ENCODE results near the gene RTL10.

Gene RTL10

GRCh38 chr22:19873138-19873959, 18.7 kb upstream of the RTL10 start:
- Histone ChIP-seq H4K20me1 (ENCODE audit: low read depth, low read length) (no peaks in the 10 kb centered on the region), H3K4me2 (ENCODE audit: low read depth, low read length, poor library complexity, severe bottlenecking) (no peak overlapping the region), H3K9me2 (replicated peaks; ENCODE audit: insufficient read depth, low read length) (no peaks in the 10 kb centered on the region), H3F3A (ENCODE audit: insufficient read depth) (no peaks in the 10 kb centered on the region), H3K9ac (ENCODE audit: low read length) (no peak overlapping the region), H3K9me3 (ENCODE audit: insufficient read depth, low read length) (no peaks in the 10 kb centered on the region), H3K79me2 (ENCODE audit: insufficient read depth, low read length) (no peaks in the 10 kb centered on the region), H3K36me3 (ENCODE audit: low read length) (no peaks in the 10 kb centered on the region), H3K27ac (ENCODE audit: low read depth, low read length) (no peak overlapping the region), H3K27me3 (ENCODE audit: low read length) (no peaks in the 10 kb centered on the region), H3K4me3 (ENCODE audit: insufficient read depth, low read length, poor library complexity, severe bottlenecking) (no peak overlapping the region), H2AFZ (ENCODE audit: low read depth, low read length, severe bottlenecking) (no peak overlapping the region)
- TF ChIP-seq CTCF (IDR thresholded peaks at IDR 0.05; ENCODE audit: insufficient read depth, low read length, poor library complexity, severe bottlenecking): no peak
- TF ChIP-seq EZH2phosphoT487 (conservative IDR thresholded peaks at IDR 0.05; ENCODE audit: low read length): no peak

- Histone ChIP-seq H3K9ac (ENCODE audit: low read length) (no peak overlapping the region), H3K9me3 (ENCODE audit: insufficient read depth, low read length) (no peaks in the 10 kb centered on the region), H3K9me2 (replicated peaks; ENCODE audit: insufficient read depth, low read length) (no peaks in the 10 kb centered on the region), H3K4me3 (ENCODE audit: insufficient read depth, low read length, poor library complexity, severe bottlenecking) (no peak overlapping the region), H3K79me2 (ENCODE audit: insufficient read depth, low read length) (no peaks in the 10 kb centered on the region), H2AFZ (ENCODE audit: low read depth, low read length, severe bottlenecking) (no peak overlapping the region), H3K27me3 (ENCODE audit: low read length) (no peaks in the 10 kb centered on the region), H3K4me2 (ENCODE audit: low read depth, low read length, poor library complexity, severe bottlenecking) (no peak overlapping the region), H3K36me3 (ENCODE audit: low read length) (no peaks in the 10 kb centered on the region), H3K27ac (ENCODE audit: low read depth, low read length) (no peak overlapping the region), H4K20me1 (ENCODE audit: low read depth, low read length) (no peaks in the 10 kb centered on the region), H3F3A (ENCODE audit: insufficient read depth) (no peaks in the 10 kb centered on the region)
- no peak for TF ChIP-seq EZH2phosphoT487 (conservative IDR thresholded peaks at IDR 0.05; ENCODE audit: low read length)
- TF ChIP-seq CTCF (IDR thresholded peaks at IDR 0.05; ENCODE audit: insufficient read depth, low read length, poor library complexity, severe bottlenecking): no peak
These were observed 18.1 kb upstream of the RTL10 start for GRCh38 chr22:19872779-19873137.

- H3K9me2 ChIP-seq (replicated peaks; ENCODE audit: insufficient read depth, low read length): no peaks in the 10 kb centered on the region
- no peak overlapping the region for H3K9ac ChIP-seq (ENCODE audit: low read length)
- no peaks in the 10 kb centered on the region for H3K79me2 ChIP-seq (ENCODE audit: insufficient read depth, low read length)
- no peak overlapping the region for H3K27ac ChIP-seq (ENCODE audit: low read depth, low read length)
- no peaks in the 10 kb centered on the region for H4K20me1 ChIP-seq (ENCODE audit: low read depth, low read length)
- no peak overlapping the region for H2AFZ ChIP-seq (ENCODE audit: low read depth, low read length, severe bottlenecking)
- no peak overlapping the region for H3K4me2 ChIP-seq (ENCODE audit: low read depth, low read length, poor library complexity, severe bottlenecking)
- H3K27me3 ChIP-seq (ENCODE audit: low read length): no peaks in the 10 kb centered on the region
- H3K4me3 ChIP-seq (ENCODE audit: insufficient read depth, low read length, poor library complexity, severe bottlenecking): no peak overlapping the region
- H3K36me3 ChIP-seq (ENCODE audit: low read length): no peaks in the 10 kb centered on the region
- H3K9me3 ChIP-seq (ENCODE audit: insufficient read depth, low read length): no peaks in the 10 kb centered on the region
- H3F3A ChIP-seq (ENCODE audit: insufficient read depth): no peaks in the 10 kb centered on the region
- no peak for TF ChIP-seq CTCF (IDR thresholded peaks at IDR 0.05; ENCODE audit: insufficient read depth, low read length, poor library complexity, severe bottlenecking)
- TF ChIP-seq EZH2phosphoT487 (conservative IDR thresholded peaks at IDR 0.05; ENCODE audit: low read length): no peak
These were observed 17.4 kb upstream of the RTL10 start for GRCh38 chr22:19871845-19872778.
